Activated CD4-positive, CD25-positive, alpha-beta regulatory T cell treated with anti-CD3 and anti-CD28 coated beads, Interleukin-2, amount 50 U/mL, for 24 hours (primary cell): ENCODE measurements around the gene ANO9.

Experiments
- ATAC-seq, 2 donors: fragments of 150-1000 bp; cut with Tn5 transposase; one replicate each; pipeline ENCODE4 v1.10.0; 2021; ENCODE audit warnings: mild to moderate bottlenecking in 1 of 2, moderate library complexity in 1 of 2

ANO9 gene

GRCh38 chr11:380491-380890 is 61.3 kb downstream of the ANO9 start:
- no peak for ATAC-seq

DNA sequence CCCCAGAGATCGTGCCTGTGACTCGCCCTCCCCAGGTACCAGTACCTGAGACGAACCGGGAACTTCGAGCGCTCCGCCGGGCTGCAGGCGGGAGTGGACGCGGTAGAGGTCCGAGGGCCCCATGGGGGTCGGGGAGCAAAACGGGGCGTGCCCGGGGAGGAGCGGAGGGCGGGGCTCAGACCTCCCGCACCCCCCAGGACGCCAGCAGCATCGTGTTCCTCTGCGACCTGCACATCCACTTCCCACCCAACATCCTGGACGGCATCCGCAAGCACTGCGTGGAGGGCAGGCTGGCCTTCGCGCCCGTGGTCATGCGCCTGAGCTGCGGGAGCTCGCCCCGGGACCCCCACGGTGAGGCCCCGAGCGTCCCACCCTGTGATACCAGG is 61.7 kb downstream of the ANO9 start:
- ATAC-seq = no peak

DNA sequence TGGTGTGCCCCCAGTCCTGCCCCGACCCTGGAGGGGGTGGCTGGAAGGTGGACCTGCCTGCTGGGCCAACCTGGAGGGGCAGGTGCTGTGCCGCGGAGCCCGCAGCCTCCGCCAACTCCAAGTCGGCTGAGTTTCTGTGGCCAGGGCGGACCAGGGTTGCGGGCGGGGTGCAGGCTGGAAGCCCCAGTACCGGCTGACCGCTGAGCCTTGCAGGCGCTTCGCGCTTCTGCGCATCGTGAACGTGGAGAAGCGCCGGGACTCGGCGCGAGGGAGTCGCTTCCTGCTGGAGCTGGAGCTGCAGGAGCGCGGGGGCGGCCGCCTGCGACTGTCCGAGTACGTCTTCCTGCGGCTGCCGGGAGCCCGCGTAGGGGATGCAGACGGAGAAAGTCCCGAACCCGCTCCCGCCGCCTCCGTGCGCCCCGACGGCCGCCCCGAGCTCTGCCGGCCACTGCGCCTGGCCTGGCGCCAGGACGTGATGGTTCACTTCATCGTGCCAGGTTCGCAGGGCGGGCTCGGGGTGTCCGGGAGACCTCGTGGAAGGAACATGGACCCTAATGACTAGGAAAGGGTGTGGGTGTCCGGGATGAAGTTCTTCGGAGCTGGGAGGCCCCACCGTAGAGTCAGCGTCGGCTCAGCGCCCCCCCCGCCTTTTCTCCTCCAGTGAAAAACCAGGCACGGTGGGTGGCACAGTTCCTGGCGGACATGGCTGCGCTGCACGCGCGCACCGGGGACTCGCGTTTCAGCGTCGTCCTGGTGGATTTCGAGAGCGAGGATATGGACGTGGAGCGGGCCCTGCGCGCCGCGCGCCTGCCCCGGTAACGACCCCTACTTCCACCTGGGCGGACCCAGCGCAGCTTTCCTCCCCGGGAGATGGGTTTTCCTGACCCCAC is 62.4 kb downstream of the ANO9 start:
- ATAC-seq = no peak

DNA sequence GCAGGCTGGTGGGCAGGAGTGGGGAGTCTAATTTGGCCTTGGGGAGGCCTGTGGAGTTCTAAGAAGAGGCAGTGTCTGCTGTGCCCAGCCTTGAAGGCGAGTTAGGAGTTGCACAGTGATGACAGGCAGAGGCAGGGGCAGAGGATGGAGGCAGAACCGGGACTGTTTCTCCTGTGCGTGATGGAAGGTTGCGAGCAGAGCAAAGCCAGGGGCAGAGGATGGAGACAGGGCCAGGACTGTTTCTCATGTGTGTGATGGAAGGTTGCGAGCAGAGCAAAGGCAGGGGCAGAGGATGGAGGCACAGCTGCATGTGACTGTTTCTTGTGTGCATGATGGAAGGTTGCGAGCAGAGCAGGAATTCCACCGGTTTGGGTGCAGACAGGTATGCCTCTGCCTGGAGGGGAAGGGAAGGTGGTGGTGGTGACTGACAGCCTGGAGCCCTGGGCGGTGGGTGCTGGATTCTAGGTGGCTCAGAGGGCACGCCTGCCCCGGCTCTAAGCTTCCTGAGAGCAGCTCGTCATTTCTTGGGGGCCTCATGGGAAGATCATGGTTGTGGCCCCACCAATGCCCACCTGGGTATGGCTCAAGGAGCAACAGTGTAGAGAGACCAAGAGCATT is 63.8 kb downstream of the ANO9 start:
- ATAC-seq = no peak

DNA sequence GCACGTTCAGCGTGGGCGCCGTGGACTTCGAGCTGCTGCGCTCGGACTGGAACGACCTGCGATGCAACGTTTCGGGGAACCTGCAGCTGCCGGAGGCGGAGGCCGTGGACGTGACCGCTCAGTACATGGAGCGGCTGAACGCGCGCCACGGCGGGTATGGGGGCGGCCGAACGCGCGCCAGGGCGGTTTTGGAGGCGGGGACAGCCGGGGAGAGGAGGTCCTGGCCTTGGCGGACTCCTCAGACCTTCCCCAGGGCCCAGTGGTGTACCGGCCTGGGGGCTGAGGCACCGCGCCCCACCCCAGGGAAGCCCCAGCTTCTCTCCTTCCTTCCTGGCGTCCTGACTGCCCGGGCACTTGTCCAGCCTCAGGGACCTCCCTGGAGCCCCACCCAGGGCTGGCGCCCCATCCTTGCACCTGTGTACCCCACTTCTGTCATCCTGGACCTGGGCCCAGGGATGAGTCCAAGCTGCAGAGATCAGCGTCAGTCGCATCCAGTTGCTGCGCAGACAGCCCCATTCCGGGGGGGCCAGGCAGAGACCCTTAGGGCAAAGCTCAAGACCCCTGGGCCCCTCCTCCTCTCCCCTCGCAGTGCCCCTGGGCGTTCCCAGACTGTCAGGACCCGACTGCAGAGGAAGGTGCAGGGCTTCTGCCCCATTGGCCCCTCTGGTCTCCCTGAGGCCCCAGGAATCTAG is 64.5 kb downstream of the ANO9 start:
- no peak for ATAC-seq

DNA sequence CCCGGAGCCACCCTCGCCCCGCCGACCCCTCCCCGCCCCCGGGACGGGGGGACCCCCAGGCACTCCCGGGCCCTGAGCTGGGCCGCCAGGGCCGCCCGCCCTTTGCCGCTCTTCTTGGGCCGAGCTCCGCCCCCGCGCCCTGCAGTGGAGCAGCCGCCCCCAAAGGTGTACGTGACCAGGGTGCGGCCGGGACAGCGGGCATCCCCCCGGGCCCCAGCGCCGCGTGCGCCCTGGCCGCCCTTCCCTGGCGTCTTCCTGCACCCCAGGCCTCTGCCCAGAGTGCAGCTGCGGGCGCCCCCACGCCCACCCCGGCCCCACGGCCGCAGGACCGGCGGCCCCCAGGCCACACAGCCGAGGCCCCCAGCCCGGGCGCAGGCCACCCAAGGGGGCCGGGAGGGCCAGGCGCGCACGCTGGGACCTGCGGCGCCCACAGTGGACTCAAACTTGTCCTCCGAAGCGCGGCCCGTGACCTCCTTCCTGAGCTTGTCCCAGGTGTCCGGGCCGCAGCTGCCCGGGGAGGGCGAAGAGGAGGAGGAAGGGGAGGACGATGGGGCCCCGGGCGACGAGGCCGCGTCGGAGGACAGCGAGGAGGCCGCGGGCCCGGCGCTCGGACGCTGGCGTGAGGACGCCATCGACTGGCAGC is 65.2 kb downstream of the ANO9 start:
- no peak for ATAC-seq

DNA sequence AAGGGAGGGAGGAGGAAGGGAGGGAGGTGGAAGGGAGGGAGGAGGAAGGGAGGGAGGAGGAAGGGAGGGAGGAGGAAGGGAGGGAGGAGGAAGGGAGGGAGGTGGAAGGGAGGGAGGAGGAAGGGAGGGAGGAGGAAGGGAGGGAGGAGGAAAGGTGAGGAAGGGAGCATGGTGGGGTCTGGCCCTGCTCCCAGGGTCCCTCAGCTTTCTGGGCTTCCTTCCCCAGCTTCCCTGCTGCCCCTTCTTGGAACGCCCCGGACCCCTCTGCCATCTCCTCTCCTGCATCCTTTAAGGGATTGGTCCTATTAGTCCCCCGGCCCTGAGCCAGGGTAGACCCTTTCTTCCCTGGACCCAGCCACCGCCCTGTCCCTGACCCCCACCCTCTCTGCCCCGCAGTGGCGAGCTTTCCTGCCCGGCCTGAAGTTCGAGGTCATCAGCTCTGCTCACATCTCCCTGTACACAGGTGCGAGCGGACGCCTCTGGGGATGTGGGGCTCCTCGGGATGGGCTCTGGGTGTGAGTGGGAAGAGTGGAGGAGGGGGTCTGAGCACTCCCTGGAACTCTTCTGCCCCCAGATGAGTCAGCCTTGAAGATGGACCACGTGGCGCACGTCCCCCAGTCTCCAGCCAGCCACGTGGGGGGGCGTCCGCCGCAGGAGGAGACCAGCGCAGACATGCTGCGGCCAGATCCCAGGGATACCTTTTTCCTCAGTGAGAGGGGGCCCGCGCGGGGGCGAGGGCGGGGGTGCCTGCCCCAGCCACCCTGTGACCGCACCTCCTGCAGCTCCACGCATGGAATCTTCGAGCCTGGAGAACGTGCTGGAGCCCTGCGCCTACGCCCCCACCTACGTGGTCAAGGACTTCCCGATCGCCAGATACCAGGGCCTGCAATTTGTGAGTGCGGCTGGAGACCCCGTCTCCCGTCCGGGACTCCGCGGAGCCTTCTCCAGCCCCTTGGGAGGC is 66.5 kb downstream of the ANO9 start:
- no peak for ATAC-seq

DNA sequence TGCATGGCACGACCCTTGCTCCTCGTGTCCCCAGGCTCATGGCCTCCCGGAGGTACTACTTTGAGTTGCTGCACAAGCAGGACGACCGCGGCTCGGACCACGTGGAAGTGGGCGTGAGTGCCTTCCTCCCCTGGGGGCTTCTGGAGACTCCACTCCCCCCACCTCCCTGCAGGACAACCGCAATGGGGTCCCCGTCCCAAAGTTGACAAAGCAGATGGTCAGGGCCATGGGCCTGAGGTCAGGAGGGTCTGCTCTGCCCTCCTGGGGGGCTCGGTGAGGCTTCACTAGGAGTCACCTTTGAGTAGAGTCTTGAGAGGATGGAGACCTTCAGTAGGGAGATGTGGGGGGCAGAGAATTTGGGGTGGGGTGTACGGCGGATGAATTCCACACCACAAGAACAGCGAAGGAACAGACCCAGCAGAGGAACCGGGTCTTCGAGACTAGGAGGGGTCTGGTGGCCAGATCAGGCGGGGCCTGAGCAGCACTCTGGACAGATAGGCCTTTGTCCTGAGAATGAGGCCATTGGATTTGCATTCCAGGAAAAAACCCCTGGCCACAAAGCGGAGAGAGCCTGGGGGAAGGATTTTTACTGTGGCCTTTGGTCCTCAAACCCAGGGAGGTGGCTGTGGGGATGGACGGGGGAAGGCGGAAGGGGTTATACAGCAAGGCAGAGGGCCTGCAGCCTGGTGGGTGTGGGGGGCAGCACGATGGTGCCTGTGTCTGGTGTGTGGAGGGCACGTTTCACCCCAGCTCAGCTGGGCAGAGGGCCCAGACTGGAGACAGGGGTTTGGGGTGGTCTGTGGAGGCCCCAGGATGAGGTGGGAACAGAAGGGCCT is 67.9 kb downstream of the ANO9 start:
- no peak for ATAC-seq

DNA sequence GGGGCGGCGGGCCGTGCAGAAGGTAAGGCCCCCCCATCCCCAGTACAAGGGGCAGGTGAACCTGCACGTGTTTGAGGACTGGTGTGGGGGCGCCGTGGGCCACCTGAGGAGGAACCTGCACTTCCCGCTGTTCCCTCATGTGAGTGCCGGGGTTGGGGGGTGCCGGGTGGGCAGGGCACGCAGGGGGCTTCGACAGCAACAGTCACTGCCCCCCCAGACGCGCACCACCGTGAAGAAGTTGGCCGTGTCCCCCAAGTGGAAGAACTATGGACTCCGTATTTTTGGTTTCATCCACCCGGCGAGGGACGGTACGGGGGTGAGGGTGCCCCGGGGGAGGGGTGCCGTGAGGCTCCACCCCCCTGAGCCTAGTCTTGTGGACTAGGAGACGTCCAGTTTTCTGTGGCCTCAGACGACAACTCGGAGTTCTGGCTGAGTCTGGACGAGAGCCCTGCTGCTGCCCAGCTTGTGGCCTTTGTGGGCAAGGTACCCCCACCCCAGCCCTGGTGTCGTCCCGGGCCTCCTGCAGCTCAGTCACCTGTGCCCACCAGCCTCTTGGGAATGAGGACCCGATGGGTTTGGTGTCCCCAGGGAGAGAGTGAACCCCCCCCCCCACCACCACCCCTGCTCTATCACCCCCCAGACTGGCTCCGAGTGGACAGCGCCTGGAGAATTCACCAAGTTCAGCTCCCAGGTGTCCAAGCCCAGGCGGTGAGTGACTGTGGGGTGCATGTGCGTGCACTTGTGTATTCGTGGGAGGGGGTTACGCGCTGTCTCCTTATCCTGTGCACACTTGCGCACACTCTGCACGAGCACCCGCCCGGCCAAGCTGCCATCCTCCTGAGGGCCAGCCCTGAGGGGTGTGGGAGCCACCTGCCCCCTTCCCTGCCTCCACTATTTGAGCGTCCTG is 68.7 kb downstream of the ANO9 start:
- ATAC-seq = no peak

- ATAC-seq = no peak
These were observed 69.9 kb downstream of the ANO9 start for GRCh38 chr11:371716-372590.

- ATAC-seq = no peak
These were observed 70.8 kb downstream of the ANO9 start for GRCh38 chr11:371051-371450.

GRCh38 chr11:370070-370941 is 71.5 kb downstream of the ANO9 start:
- ATAC-seq = no peak

GRCh38 chr11:369336-370018 is 72.3 kb downstream of the ANO9 start, which contains the start of gene B4GALNT4:
B4GALNT4 (plus strand) TSS chr11:369499; CDS start chr11:369804, 305 bp downstream.
- ATAC-seq = no peak

DNA sequence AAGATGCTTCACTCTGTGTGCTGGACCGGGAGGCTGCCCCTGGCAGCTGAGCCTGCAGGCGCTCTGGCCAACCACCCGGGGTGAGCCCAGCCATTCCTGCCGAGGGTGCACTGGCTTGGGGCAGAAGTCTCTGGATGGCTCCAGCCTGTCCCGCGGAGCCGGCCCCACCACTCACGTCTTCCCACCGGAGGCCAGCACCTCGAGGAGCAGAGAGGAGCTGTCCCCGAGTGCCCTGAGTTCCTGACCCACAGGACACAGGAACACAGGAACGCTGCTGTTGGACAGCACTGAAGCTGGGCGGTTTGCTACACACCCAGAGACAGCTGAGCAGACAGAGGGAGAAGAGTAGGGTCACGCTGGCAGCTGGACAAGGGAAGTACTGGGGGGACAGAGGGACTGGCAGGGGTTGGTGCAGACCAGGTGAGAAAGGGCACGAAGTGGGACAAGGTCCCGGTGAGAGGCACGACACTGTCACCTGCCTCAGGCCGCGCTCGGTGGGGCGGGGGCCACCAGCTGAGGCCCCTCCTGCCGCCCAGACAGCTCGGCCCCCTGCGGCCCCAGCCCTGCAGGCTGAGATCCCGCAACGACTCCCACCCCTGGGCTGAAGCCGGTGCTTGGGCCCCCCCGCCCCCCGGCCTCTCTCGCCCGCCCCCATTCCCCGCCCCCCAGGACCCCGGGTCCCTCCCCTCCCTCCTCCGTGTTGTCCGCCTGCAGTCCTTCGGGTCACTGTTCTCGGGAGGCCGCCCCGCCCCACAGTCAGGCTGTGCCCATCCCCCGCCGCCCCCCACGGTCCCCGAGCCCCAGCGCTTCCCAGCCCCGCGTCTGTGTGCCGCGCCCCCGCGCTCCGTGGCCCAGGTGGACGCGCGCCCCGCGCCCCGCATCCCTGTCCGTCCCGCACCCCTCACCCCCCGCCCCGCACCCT is 73.1 kb downstream of the ANO9 start:
- ATAC-seq = no peak

DNA sequence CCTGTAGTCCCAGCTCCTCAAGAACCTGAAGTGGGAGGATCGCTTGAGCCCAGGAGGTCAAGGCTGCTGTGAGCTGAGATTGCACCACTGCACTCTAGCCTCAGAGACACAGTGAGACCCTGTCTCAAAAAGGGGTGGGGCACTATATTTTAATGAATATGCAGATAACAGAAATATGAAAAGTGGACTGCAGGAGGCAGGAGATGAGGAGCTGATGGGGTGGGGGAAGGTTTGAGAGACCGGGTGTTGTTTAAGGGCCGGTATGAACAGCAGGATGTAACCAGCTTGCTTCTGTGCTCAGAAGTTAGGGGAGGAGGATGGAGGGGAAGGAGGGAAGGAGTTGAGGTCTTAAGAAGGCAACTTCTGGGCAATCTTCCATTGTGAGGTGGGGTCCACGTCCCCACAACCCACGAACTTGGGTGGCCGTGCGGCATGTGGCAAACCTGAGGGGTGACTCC is 73.8 kb downstream of the ANO9 start:
- ATAC-seq = no peak
